Ishikawa (cell line): ENCODE results near the gene TYRO3.

Experiments
- EGR1 ChIP-seq: IDR thresholded peaks from 2 replicates; pipeline ENCODE4 v1.6.1; 2012
- RAD21 ChIP-seq: IDR thresholded peaks from 2 replicates; pipeline ENCODE4 v1.6.1; 2012; ENCODE audit warnings: low read depth

DNA sequence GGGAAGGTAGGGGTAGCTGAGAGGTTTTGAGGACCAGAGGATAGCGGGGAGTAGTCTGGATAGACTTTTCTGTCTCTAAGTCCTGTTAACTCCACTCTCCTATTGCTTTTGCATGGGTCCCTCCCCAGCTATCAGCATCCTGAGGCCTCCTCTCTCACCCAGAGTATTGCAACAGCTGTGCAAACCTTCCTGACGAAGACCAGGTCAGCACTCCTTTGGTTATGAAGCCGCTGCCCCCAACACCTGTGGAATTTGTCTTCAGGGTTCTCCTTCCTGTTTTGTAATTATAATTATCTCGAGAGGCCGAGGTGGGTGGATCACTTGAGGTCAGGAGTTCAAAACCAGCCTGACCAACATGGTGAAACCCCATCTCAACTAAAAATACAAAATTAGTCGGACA is 24.8 kb downstream of the TYRO3 start:
- TF ChIP-seq EGR1 (no peak), RAD21 (no peak)
